GM19043 (cell line): ENCODE data around the gene SEC24C.
"Not testable (repeated sequence)": the region's sequence is repeated elsewhere in the genome, so short reads cannot be mapped to it uniquely, and the experiment has no call there.

Experiments used
- ATAC-seq: cut with Tn5 transposase; IDR thresholded peaks from one replicate; pipeline ENCODE4 v1.9.1; 2021; ENCODE audit warnings: low read depth; ENCODE audit not compliant: unreplicated experiment

SEC24C gene

GRCh38 chr10:73730153-73730906 lies 13.8 kb upstream of the SEC24C start:
- ATAC-seq: peak; percentile 87

- ATAC-seq: no peak
Measured at GRCh38 chr10:73731588-73732375, 12.4 kb upstream of the SEC24C start.

GRCh38 chr10:73732426-73732825 lies 11.7 kb upstream of the SEC24C start:
- ATAC-seq: no peak

- no peak for ATAC-seq
Measured at GRCh38 chr10:73732931-73733623, 11.1 kb upstream of the SEC24C start.

DNA sequence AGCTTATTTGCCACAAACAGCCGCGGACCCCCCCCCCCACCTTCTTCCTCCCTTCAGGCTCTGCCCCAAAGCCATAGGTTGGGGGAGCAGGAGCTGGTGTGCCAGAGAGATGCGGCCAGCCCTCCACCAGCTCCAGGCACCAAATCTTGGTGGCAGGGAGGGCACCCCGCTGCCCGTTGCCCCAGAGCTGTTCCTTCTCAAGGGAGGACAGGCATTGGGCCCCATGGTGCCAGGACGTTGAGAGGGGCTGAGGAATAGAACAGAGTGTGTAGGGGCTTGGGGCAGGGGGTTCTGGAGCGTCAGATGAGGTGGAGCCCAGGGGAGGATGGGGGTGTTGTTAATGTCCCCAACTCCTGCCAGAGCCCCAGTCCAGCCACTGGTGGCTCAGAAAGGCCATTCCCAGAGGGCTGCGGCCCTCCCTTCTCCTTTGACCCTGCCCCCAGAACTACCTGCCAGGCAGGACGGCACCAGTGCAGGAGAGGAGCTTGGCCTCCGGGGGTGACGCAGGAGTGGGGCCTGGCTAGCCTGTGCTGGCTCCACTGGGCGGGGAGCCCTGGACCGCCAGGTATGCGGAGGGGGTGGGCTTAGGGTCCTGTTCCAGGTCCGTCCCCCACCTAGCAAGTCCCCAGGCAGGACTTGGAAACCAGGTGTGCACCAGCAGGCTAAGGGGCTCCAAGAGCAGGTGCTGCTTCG lies 10.0 kb upstream of the SEC24C start:
- ATAC-seq: no peak

GRCh38 chr10:73734796-73735305 lies 9.3 kb upstream of the SEC24C start:
- ATAC-seq: no peak

DNA sequence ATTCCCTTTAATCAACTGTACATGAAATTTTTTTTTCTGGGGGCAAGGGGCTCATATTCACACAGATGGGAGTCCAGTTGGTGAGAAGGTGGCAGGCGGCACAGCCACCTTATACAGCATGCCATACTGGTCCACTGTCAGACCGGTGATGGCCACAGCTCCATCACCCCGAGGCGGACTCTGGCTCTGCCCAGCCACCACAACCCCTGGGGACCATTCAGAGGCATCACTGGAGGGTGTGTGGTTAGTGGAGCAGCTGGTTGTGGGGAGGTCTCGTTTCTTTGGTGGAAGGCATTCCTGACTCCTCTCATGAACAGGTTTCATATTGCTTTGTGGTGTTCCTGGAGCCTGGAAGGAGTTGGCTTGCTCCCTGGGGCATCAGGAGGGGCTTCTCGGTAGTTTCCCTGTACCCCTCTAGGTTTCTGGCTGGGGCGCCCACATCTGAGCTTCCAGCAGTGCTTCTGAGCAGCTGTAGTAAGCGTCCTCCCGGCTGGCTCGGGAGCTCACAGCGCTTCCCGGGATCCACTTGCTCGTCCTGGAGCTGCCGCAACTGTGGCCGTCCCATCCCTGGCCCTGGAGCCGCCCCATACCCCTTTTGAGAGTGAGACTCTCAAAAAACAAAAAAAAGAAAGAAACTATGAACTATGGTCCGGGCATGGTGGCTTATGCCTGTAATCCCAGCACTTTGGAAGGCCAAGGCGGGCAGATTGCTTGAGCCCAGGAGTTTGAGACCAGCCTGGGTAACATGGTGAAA lies 3.5 kb upstream of the SEC24C start:
- ATAC-seq: not testable (repeated sequence)

DNA sequence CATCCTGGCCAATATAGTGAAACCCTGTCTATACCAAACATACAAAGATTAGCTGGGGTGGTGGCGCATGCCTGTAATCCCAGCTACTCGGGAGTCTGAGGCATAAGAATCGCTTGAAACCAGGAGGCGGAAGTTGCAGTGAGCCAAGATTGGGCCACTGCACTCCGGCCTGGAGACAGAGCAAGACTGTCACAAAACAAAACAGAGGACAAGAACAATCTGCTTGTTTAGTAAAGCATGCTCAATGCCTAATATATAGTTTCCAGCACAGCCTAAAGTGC lies 1.8 kb upstream of the SEC24C start:
- ATAC-seq: no peak

DNA sequence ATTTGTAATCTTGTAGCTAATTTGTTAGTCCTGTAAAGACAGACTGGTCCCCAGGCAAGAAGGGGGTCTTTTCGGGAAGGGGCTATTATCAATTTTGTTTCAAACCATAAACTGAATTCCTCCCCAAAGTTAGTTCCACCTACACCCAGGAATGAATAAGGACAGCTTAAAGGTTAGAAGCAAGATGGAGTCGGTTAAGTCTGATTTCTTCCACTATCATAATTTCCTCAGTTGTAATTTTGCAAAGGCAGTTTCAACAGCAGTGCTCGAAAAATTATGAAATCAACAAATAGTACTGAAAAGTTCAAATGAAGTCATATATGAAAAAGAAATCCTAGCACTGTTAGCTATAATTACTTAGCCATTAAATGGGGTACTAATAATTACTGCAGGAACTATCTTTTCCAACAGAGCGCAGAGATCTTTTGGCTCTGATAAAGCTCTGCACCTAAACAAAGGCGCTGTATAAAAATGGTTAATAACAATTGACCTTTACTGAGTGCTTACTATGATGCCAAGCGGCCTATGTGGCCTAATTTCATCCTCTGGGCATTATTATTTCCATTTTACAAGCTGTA lies 756 bp upstream of the SEC24C start:
- ATAC-seq: no peak

GRCh38 chr10:73744664-73744975 lies 448 bp downstream of the SEC24C start:
- ATAC-seq: peak; percentile 21

GRCh38 chr10:73746721-73747120 lies 2.5 kb downstream of the SEC24C start:
- ATAC-seq: no peak

DNA sequence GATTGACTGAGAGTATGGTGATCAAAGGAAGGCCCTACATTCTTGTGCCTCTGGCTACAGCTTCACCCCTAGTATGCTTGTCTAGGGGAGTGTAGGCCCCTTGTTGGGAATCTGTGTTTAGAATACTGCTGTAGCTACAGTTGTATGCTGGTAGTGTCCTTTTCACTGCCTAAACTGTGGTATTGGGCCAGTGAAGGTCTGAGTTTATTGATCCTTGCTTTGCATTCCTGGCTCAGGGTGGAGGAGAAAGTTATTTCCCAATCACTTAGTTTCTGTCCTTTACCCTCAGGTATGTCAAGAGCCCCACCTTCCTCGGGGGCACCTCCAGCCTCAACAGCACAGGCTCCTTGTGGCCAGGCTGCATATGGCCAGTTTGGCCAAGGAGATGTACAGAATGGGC lies 6.6 kb downstream of the SEC24C start:
- ATAC-seq: no peak

GRCh38 chr10:73756183-73756582 lies 12.0 kb downstream of the SEC24C start:
- no peak for ATAC-seq

GRCh38 chr10:73758704-73759511 lies 14.7 kb downstream of the SEC24C start:
- no peak for ATAC-seq

GRCh38 chr10:73759512-73760115 lies 15.4 kb downstream of the SEC24C start:
- ATAC-seq: no peak

DNA sequence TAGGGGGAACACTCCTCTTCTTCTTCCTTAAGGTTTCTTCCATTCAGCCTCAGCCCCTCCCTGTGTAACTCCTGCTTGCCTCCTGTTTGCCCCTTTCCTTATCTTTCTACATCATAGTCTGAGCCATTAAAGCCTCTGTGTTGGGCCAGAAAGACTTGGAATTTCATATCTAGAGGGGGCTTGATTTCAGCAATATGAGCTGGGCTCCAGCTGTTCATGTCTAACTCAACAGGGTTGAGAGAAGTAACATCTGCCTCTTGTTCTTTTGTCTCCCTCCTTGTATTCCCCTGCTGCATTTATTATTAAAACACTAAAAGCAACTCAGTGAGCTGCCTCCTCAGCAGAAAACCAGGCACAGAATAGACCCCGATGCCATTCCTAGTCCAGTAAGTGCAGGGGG lies 17.6 kb downstream of the SEC24C start:
- no peak for ATAC-seq

GRCh38 chr10:73762915-73763314 lies 18.7 kb downstream of the SEC24C start:
- ATAC-seq: no peak

GRCh38 chr10:73763343-73763742 lies 19.2 kb downstream of the SEC24C start:
- ATAC-seq: no peak

GRCh38 chr10:73765066-73765465 lies 20.9 kb downstream of the SEC24C start:
- ATAC-seq: no peak
